HEK293 (cell line): Measurements from ENCODE around the gene TMCO5A.

ENCODE experiments used
- CTCF ChIA-PET: fragments of 350-600 bp; formaldehyde crosslinking; extraction: SDS; loops from one replicate; lab custom pipeline; 2021; ENCODE audit warnings: antibody characterized with exemption; lab: Yijun Ruan, JAX
- POLR2A ChIA-PET: fragments of 300-600 bp; formaldehyde crosslinking; extraction: SDS; loops from one replicate; lab custom pipeline; 2020; ENCODE audit warnings: antibody characterized with exemption, inconsistent platforms; lab: Yijun Ruan, JAX
- H3K27ac ChIP-seq: fragments of 200-500 bp; sonication (Bioruptor generic); 2 replicates; pipeline ENCODE4 v1.5.1; 2014; ENCODE audit warnings: low read depth, low read length, control low read depth, inconsistent platforms; ENCODE audit errors: extremely low read depth
- H3K36me3 ChIP-seq, 2 experiments: fragments of 200-500 bp in 1 of 2; sonication (Bioruptor generic) in 1 of 2; 1 replicate in 1 of 2; 2 replicates in 1 of 2; pipeline ENCODE4 v1.5.1; 2014 to 2017; ENCODE audit warnings: inconsistent platforms in 2 of 2, low read length in 2 of 2; ENCODE audit not compliant: control insufficient read depth in 2 of 2, insufficient read depth in 1 of 2
- H3K4me1 ChIP-seq: fragments of 200-500 bp; sonication (Bioruptor generic); 2 replicates; pipeline ENCODE4 v1.5.1; 2014; ENCODE audit warnings: mild to moderate bottlenecking, low read length, inconsistent platforms; ENCODE audit not compliant: control insufficient read depth, insufficient read depth
- H3K4me3 ChIP-seq: 2 replicates; pipeline ENCODE4 v1.5.1; 2011; ENCODE audit warnings: low read depth, mild to moderate bottlenecking, control low read depth, low read length, moderate library complexity
- H3K9me3 ChIP-seq: fragments of 200-500 bp; sonication (Bioruptor generic); 2 replicates; pipeline ENCODE4 v1.5.1; 2014; ENCODE audit warnings: low read depth, low read length, inconsistent platforms; ENCODE audit not compliant: control insufficient read depth, insufficient read depth
- EGR2 ChIP-seq: fragments of 450-650 bp; formaldehyde crosslinking; IDR thresholded peaks from 2 replicates; pipeline ENCODE4 v1.5.1; 2016; ENCODE audit warnings: low read depth, missing biosample characterization, missing genetic modification characterization
- GLIS2 ChIP-seq: fragments of 450-650 bp; formaldehyde crosslinking; IDR thresholded peaks from 2 replicates; pipeline ENCODE4 v1.5.1; 2016; ENCODE audit warnings: missing biosample characterization, missing genetic modification characterization
- MYNN ChIP-seq: fragments of 450-650 bp; formaldehyde crosslinking; IDR thresholded peaks from 2 replicates; pipeline ENCODE4 v1.5.1; 2016; ENCODE audit warnings: missing biosample characterization, missing genetic modification characterization, borderline replicate concordance
- OVOL3 ChIP-seq: fragments of 450-650 bp; formaldehyde crosslinking; IDR thresholded peaks from 2 replicates; pipeline ENCODE4 v1.5.1; 2016; ENCODE audit warnings: missing biosample characterization, missing genetic modification characterization
- ZBTB21 ChIP-seq: fragments of 450-650 bp; formaldehyde crosslinking; IDR thresholded peaks from 2 replicates; pipeline ENCODE4 v1.5.1; 2017; ENCODE audit warnings: missing biosample characterization, missing genetic modification characterization
- ZFP37 ChIP-seq: fragments of 450-650 bp; formaldehyde crosslinking; IDR thresholded peaks from 2 replicates; pipeline ENCODE4 v1.5.1; 2016; ENCODE audit warnings: missing biosample characterization, missing genetic modification characterization
- ZFP69B ChIP-seq: fragments of 450-650 bp; formaldehyde crosslinking; IDR thresholded peaks from 2 replicates; pipeline ENCODE4 v1.5.1; 2016; ENCODE audit warnings: missing biosample characterization, missing genetic modification characterization
- ZNF138 ChIP-seq: fragments of 450-650 bp; formaldehyde crosslinking; IDR thresholded peaks from 2 replicates; pipeline ENCODE4 v1.5.1; 2016; ENCODE audit warnings: missing biosample characterization, missing genetic modification characterization, borderline replicate concordance
- ZNF214 ChIP-seq: fragments of 450-650 bp; formaldehyde crosslinking; IDR thresholded peaks from 2 replicates; pipeline ENCODE4 v1.5.1; 2017; ENCODE audit warnings: missing biosample characterization, mild to moderate bottlenecking, missing genetic modification characterization, borderline replicate concordance
- ZNF223 ChIP-seq: fragments of 450-650 bp; formaldehyde crosslinking; IDR thresholded peaks from 2 replicates; pipeline ENCODE4 v1.5.1; 2016; ENCODE audit warnings: missing biosample characterization, missing genetic modification characterization
- ZNF23 ChIP-seq: fragments of 450-650 bp; formaldehyde crosslinking; IDR thresholded peaks from 2 replicates; pipeline ENCODE4 v1.5.1; 2016; ENCODE audit warnings: missing biosample characterization, missing genetic modification characterization, borderline replicate concordance
- ZNF302 ChIP-seq: fragments of 450-650 bp; formaldehyde crosslinking; IDR thresholded peaks from 2 replicates; pipeline ENCODE4 v1.5.1; 2016; ENCODE audit warnings: missing biosample characterization, missing genetic modification characterization, low read depth
- ZNF394 ChIP-seq: fragments of 450-650 bp; formaldehyde crosslinking; IDR thresholded peaks from 2 replicates; pipeline ENCODE4 v1.5.1; 2016; ENCODE audit warnings: missing biosample characterization, missing genetic modification characterization, mild to moderate bottlenecking, moderate library complexity, borderline replicate concordance
- ZNF416 ChIP-seq: fragments of 450-650 bp; formaldehyde crosslinking; IDR thresholded peaks from 2 replicates; pipeline ENCODE4 v1.5.1; 2016; ENCODE audit warnings: missing biosample characterization, missing genetic modification characterization
- ZNF544 ChIP-seq: fragments of 450-650 bp; formaldehyde crosslinking; IDR thresholded peaks from 2 replicates; pipeline ENCODE4 v1.5.0; 2017; ENCODE audit warnings: missing biosample characterization, missing genetic modification characterization
- ZNF555 ChIP-seq: fragments of 450-650 bp; formaldehyde crosslinking; conservative IDR thresholded peaks from 2 replicates; pipeline ENCODE4 v1.5.1; 2017; ENCODE audit warnings: missing biosample characterization, mild to moderate bottlenecking, missing genetic modification characterization, inconsistent platforms
- ZNF561 ChIP-seq: fragments of 450-650 bp; IDR thresholded peaks from 2 replicates; pipeline ENCODE4 v1.5.1; 2018; ENCODE audit warnings: missing biosample characterization, missing genetic modification characterization, borderline replicate concordance
- ZNF596 ChIP-seq: fragments of 450-650 bp; IDR thresholded peaks from 2 replicates; pipeline ENCODE4 v1.5.0; 2018; ENCODE audit warnings: missing biosample characterization, mild to moderate bottlenecking, missing genetic modification characterization, moderate library complexity
- ZNF654 ChIP-seq: fragments of 450-650 bp; formaldehyde crosslinking; IDR thresholded peaks from 2 replicates; pipeline ENCODE4 v1.5.1; 2016; ENCODE audit warnings: low read depth, missing biosample characterization, missing genetic modification characterization
- ZNF660 ChIP-seq: fragments of 450-650 bp; IDR thresholded peaks from 2 replicates; pipeline ENCODE4 v1.5.1; 2018; ENCODE audit warnings: missing biosample characterization, mild to moderate bottlenecking, missing genetic modification characterization
- ZNF677 ChIP-seq: fragments of 450-650 bp; IDR thresholded peaks from 2 replicates; pipeline ENCODE4 v1.5.0; 2018; ENCODE audit warnings: missing biosample characterization, mild to moderate bottlenecking, missing genetic modification characterization, moderate library complexity
- ZNF707 ChIP-seq: fragments of 450-650 bp; formaldehyde crosslinking; IDR thresholded peaks from 2 replicates; pipeline ENCODE4 v1.5.1; 2016; ENCODE audit warnings: missing biosample characterization, missing genetic modification characterization
- TF ChIP-seq, protein P1 (sequence below): fragments of 450-650 bp; formaldehyde crosslinking; IDR thresholded peaks from 2 replicates; pipeline ENCODE4 v1.5.1; 2017; ENCODE audit warnings: missing biosample characterization, missing genetic modification characterization
- TF ChIP-seq, protein P2 (sequence below): fragments of 450-650 bp; formaldehyde crosslinking; IDR thresholded peaks from 2 replicates; pipeline ENCODE4 v1.5.1; 2017; ENCODE audit warnings: missing biosample characterization, mild to moderate bottlenecking, missing genetic modification characterization, moderate library complexity
- TF ChIP-seq, protein P3 (sequence below): fragments of 450-650 bp; formaldehyde crosslinking; IDR thresholded peaks from 2 replicates; pipeline ENCODE4 v1.5.1; 2017; ENCODE audit warnings: missing biosample characterization, missing genetic modification characterization
- TF ChIP-seq, protein P4 (sequence below): fragments of 450-650 bp; formaldehyde crosslinking; IDR thresholded peaks from 2 replicates; pipeline ENCODE4 v1.5.1; 2016; ENCODE audit warnings: missing biosample characterization, missing genetic modification characterization
- TF ChIP-seq, protein P5 (sequence below): fragments of 450-650 bp; formaldehyde crosslinking; IDR thresholded peaks from 2 replicates; pipeline ENCODE4 v1.5.1; 2016; ENCODE audit warnings: missing biosample characterization, missing genetic modification characterization

TMCO5A gene

DNA sequence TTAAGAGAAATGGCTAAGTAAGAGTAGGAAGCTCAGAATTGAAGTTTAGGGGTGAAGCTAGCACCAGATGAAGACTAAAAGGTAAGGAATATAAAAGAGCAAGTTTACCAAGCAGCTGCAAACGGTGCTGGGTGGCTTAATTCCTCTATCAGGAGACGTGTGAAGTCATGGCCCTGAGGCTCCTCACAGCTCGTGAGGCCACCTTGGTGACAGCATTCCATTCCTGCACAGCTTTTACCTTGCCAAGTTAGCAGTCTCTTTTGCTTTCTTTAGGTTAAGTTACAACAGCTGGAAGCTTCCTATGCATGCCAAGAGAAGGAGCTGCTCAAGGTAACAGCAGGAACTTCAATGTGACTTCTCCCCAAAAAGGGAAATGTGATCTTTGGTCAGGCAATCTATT lies 6.4 kb downstream of the TMCO5A start:
- ChIA-PET CTCF (no interaction called here), POLR2A (no interaction called here)
- TF ChIP-seq ZNF660 (tag by site-specific recombination), result no peak
- TF ChIP-seq, protein P1, sequence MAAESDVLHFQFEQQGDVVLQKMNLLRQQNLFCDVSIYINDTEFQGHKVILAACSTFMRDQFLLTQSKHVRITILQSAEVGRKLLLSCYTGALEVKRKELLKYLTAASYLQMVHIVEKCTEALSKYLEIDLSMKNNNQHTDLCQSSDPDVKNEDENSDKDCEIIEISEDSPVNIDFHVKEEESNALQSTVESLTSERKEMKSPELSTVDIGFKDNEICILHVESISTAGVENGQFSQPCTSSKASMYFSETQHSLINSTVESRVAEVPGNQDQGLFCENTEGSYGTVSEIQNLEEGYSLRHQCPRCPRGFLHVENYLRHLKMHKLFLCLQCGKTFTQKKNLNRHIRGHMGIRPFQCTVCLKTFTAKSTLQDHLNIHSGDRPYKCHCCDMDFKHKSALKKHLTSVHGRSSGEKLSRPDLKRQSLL (tag by site-specific recombination), result no peak
- TF ChIP-seq ZNF654 (tag by site-specific recombination), result no peak
- no peak for TF ChIP-seq ZNF394 (tag by site-specific recombination)
- TF ChIP-seq, protein P2, sequence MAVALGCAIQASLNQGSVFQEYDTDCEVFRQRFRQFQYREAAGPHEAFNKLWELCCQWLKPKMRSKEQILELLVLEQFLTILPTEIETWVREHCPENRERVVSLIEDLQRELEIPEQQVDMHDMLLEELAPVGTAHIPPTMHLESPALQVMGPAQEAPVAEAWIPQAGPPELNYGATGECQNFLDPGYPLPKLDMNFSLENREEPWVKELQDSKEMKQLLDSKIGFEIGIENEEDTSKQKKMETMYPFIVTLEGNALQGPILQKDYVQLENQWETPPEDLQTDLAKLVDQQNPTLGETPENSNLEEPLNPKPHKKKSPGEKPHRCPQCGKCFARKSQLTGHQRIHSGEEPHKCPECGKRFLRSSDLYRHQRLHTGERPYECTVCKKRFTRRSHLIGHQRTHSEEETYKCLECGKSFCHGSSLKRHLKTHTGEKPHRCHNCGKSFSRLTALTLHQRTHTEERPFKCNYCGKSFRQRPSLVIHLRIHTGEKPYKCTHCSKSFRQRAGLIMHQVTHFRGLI (tag by site-specific recombination), result no peak
- no peak for TF ChIP-seq EGR2
- no peak for TF ChIP-seq ZNF214 (tag by site-specific recombination)
- TF ChIP-seq ZNF555 (tag by site-specific recombination), result no peak
- TF ChIP-seq ZBTB21 (tag by site-specific recombination), result no peak
- no peak for TF ChIP-seq ZNF677
- TF ChIP-seq, protein P3, sequence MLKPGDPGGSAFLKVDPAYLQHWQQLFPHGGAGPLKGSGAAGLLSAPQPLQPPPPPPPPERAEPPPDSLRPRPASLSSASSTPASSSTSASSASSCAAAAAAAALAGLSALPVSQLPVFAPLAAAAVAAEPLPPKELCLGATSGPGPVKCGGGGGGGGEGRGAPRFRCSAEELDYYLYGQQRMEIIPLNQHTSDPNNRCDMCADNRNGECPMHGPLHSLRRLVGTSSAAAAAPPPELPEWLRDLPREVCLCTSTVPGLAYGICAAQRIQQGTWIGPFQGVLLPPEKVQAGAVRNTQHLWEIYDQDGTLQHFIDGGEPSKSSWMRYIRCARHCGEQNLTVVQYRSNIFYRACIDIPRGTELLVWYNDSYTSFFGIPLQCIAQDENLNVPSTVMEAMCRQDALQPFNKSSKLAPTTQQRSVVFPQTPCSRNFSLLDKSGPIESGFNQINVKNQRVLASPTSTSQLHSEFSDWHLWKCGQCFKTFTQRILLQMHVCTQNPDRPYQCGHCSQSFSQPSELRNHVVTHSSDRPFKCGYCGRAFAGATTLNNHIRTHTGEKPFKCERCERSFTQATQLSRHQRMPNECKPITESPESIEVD, result no peak
- no peak for TF ChIP-seq ZNF23
- no peak for TF ChIP-seq ZNF544
- TF ChIP-seq ZNF302, result no peak
- no peak for TF ChIP-seq ZNF596 (tag by site-specific recombination)
- TF ChIP-seq ZNF707, result no peak
- no peak for TF ChIP-seq ZNF561 (tag by site-specific recombination)
- TF ChIP-seq ZNF223, result no peak
- TF ChIP-seq ZFP69B (tag by site-specific recombination), result no peak
- no peaks in the 10 kb centered on the region for H3K4me1 ChIP-seq
- H3K4me3 ChIP-seq, result no peak overlapping the region
- no peaks in the 10 kb centered on the region for H3K36me3 ChIP-seq
- no peak overlapping the region for H3K27ac ChIP-seq
- H3K9me3 ChIP-seq, result no peaks in the 10 kb centered on the region

DNA sequence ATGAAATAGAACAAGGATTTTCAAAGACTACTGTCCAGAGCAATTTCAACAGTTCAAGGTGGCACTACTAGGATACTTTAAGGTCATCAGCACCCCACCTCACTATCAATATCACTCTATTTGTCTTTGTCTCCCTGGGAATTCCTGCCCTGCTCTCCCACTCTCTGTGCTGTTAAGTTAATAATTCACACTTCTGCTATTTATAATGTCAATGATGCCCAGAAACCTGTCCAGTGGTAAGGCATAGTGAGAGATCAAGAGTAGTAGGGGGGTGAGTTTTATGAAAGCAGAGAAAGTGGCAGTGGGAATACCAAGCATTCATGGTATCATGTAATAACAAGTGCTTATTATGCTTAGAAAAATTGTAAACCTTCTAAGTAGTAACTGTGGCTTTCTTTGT lies 7.3 kb downstream of the TMCO5A start:
- H3K36me3 ChIP-seq, result no peaks in the 10 kb centered on the region
- no peak overlapping the region for H3K27ac ChIP-seq
- no peak overlapping the region for H3K4me3 ChIP-seq
- ChIA-PET POLR2A (no interaction called here), CTCF (no interaction called here)
- no peaks in the 10 kb centered on the region for H3K9me3 ChIP-seq
- H3K4me1 ChIP-seq, result no peaks in the 10 kb centered on the region
- TF ChIP-seq MYNN (tag by site-specific recombination) (no peak), ZFP37 (tag by site-specific recombination) (no peak), ZNF138 (tag by site-specific recombination) (no peak), OVOL3 (tag by site-specific recombination) (no peak), GLIS2 (tag by site-specific recombination) (no peak), ZNF416 (no peak), ZNF555 (tag by site-specific recombination) (no peak)
- TF ChIP-seq, protein P4, sequence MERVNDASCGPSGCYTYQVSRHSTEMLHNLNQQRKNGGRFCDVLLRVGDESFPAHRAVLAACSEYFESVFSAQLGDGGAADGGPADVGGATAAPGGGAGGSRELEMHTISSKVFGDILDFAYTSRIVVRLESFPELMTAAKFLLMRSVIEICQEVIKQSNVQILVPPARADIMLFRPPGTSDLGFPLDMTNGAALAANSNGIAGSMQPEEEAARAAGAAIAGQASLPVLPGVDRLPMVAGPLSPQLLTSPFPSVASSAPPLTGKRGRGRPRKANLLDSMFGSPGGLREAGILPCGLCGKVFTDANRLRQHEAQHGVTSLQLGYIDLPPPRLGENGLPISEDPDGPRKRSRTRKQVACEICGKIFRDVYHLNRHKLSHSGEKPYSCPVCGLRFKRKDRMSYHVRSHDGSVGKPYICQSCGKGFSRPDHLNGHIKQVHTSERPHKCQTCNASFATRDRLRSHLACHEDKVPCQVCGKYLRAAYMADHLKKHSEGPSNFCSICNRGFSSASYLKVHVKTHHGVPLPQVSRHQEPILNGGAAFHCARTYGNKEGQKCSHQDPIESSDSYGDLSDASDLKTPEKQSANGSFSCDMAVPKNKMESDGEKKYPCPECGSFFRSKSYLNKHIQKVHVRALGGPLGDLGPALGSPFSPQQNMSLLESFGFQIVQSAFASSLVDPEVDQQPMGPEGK, result no peak
- TF ChIP-seq, protein P5, sequence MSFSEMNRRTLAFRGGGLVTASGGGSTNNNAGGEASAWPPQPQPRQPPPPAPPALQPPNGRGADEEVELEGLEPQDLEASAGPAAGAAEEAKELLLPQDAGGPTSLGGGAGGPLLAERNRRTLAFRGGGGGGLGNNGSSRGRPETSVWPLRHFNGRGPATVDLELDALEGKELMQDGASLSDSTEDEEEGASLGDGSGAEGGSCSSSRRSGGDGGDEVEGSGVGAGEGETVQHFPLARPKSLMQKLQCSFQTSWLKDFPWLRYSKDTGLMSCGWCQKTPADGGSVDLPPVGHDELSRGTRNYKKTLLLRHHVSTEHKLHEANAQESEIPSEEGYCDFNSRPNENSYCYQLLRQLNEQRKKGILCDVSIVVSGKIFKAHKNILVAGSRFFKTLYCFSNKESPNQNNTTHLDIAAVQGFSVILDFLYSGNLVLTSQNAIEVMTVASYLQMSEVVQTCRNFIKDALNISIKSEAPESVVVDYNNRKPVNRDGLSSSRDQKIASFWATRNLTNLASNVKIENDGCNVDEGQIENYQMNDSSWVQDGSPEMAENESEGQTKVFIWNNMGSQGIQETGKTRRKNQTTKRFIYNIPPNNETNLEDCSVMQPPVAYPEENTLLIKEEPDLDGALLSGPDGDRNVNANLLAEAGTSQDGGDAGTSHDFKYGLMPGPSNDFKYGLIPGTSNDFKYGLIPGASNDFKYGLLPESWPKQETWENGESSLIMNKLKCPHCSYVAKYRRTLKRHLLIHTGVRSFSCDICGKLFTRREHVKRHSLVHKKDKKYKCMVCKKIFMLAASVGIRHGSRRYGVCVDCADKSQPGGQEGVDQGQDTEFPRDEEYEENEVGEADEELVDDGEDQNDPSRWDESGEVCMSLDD (tag by site-specific recombination), result no peak
